ENCODE results near the gene ABI3BP.

ABI3BP gene

GRCh38 chr3:100761211-100761942 is 231.8 kb downstream of the ABI3BP start:
- Histone ChIP-seq H3K4me2 (ENCODE audit: low read depth, low read length, poor library complexity, severe bottlenecking) (no peak overlapping the region), H3F3A (ENCODE audit: insufficient read depth) (no peaks in the 10 kb centered on the region), H3K4me3 (ENCODE audit: insufficient read depth, low read length, poor library complexity, severe bottlenecking) (no peak overlapping the region), H2AFZ (ENCODE audit: low read depth, low read length, severe bottlenecking) (no peak overlapping the region), H3K27ac (ENCODE audit: low read depth, low read length) (no peak overlapping the region), H3K27me3 (ENCODE audit: low read length) (no peaks in the 10 kb centered on the region; the same call in 1 of the 2 replicates), H3K36me3 (ENCODE audit: low read length) (no peaks in the 10 kb centered on the region), H3K9me2 (replicated peaks; ENCODE audit: insufficient read depth, low read length) (no peaks in the 10 kb centered on the region; the same call in 1 of the 2 replicates), H4K20me1 (ENCODE audit: low read depth, low read length) (no peaks in the 10 kb centered on the region), H3K79me2 (ENCODE audit: insufficient read depth, low read length) (no peaks in the 10 kb centered on the region), H3K9me3 (ENCODE audit: insufficient read depth, low read length) (no peaks in the 10 kb centered on the region), H3K9ac (ENCODE audit: low read length) (no peak overlapping the region)
- TF ChIP-seq EZH2phosphoT487 (conservative IDR thresholded peaks at IDR 0.05; ENCODE audit: low read length): no peak
- no peak for TF ChIP-seq CTCF (IDR thresholded peaks at IDR 0.05; ENCODE audit: insufficient read depth, low read length, poor library complexity, severe bottlenecking)

- TF ChIP-seq CTCF (IDR thresholded peaks at IDR 0.05; ENCODE audit: insufficient read depth, low read length, poor library complexity, severe bottlenecking) (no peak), EZH2phosphoT487 (conservative IDR thresholded peaks at IDR 0.05; ENCODE audit: low read length) (no peak)
- Histone ChIP-seq H3K27me3 (ENCODE audit: low read length) (no peaks in the 10 kb centered on the region), H3K4me3 (ENCODE audit: insufficient read depth, low read length, poor library complexity, severe bottlenecking) (no peak overlapping the region), H3K27ac (ENCODE audit: low read depth, low read length) (no peak overlapping the region), H3K79me2 (ENCODE audit: insufficient read depth, low read length) (no peaks in the 10 kb centered on the region), H4K20me1 (ENCODE audit: low read depth, low read length) (no peaks in the 10 kb centered on the region), H3K9me3 (ENCODE audit: insufficient read depth, low read length) (no peaks in the 10 kb centered on the region), H3K9ac (ENCODE audit: low read length) (no peak overlapping the region), H3K4me2 (ENCODE audit: low read depth, low read length, poor library complexity, severe bottlenecking) (no peak overlapping the region), H3K9me2 (replicated peaks; ENCODE audit: insufficient read depth, low read length) (no peaks in the 10 kb centered on the region; the same call in 1 of the 2 replicates), H3K36me3 (ENCODE audit: low read length) (no peaks in the 10 kb centered on the region), H2AFZ (ENCODE audit: low read depth, low read length, severe bottlenecking) (no peak overlapping the region), H3F3A (ENCODE audit: insufficient read depth) (no peaks in the 10 kb centered on the region)
Observed at GRCh38 chr3:100760377-100760776, 232.8 kb downstream of the ABI3BP start.

GRCh38 chr3:100759950-100760349 is 233.3 kb downstream of the ABI3BP start:
- Histone ChIP-seq H3K9ac (ENCODE audit: low read length) (no peak overlapping the region), H3K4me3 (ENCODE audit: insufficient read depth, low read length, poor library complexity, severe bottlenecking) (no peak overlapping the region), H3K27ac (ENCODE audit: low read depth, low read length) (no peak overlapping the region), H3K27me3 (ENCODE audit: low read length) (no peaks in the 10 kb centered on the region), H3F3A (ENCODE audit: insufficient read depth) (no peaks in the 10 kb centered on the region), H3K9me2 (replicated peaks; ENCODE audit: insufficient read depth, low read length) (no peaks in the 10 kb centered on the region), H3K79me2 (ENCODE audit: insufficient read depth, low read length) (no peaks in the 10 kb centered on the region), H3K4me2 (ENCODE audit: low read depth, low read length, poor library complexity, severe bottlenecking) (no peak overlapping the region), H2AFZ (ENCODE audit: low read depth, low read length, severe bottlenecking) (no peak overlapping the region), H3K9me3 (ENCODE audit: insufficient read depth, low read length) (no peaks in the 10 kb centered on the region), H3K36me3 (ENCODE audit: low read length) (no peaks in the 10 kb centered on the region), H4K20me1 (ENCODE audit: low read depth, low read length) (no peaks in the 10 kb centered on the region)
- no peak for TF ChIP-seq CTCF (IDR thresholded peaks at IDR 0.05; ENCODE audit: insufficient read depth, low read length, poor library complexity, severe bottlenecking)
- TF ChIP-seq EZH2phosphoT487 (conservative IDR thresholded peaks at IDR 0.05; ENCODE audit: low read length): no peak

Measured in SU-DHL-6 (cell line).